LoVo (cell line): Measurements from ENCODE around the gene TAS2R50.
A peak's percentile ranks its signal among the peaks of the same experiment; 100 is the strongest.

Source experiments
- DNase-seq: peaks from one replicate; pipeline ENCODE4 v3.0.0-alpha.2; 2016; ENCODE audit warnings: low spot score

The TAS2R50 gene

GRCh38 chr12:10952645-10953044 is 34.1 kb downstream of the TAS2R50 start:
- DNase-seq = no peak

- no peak for DNase-seq
Measured at GRCh38 chr12:10943167-10943566, 43.5 kb downstream of the TAS2R50 start.

GRCh38 chr12:10941916-10942607 is 44.6 kb downstream of the TAS2R50 start:
- peak; percentile 80 for DNase-seq

- DNase-seq = no peak
Measured at GRCh38 chr12:10941369-10941768, 45.3 kb downstream of the TAS2R50 start.

GRCh38 chr12:10940389-10940788 is 46.3 kb downstream of the TAS2R50 start:
- no peak for DNase-seq

GRCh38 chr12:10939163-10939562 is 47.5 kb downstream of the TAS2R50 start, which contains the start of gene TAS2R14:
TAS2R14 (minus strand) TSS chr12:10939263; CDS start chr12:10939207, 56 bp downstream.
- DNase-seq = no peak

GRCh38 chr12:10936506-10936905 is 50.2 kb downstream of the TAS2R50 start:
- no peak for DNase-seq
